Midbrain (tissue), 1 donor: Measurements from ENCODE around the gene TUB.
A peak's percentile ranks its signal among the peaks of the same experiment; 100 is the strongest.

Experiments used
- DNase-seq: peaks from one replicate; lab custom pipeline; 2025; lab: John Stamatoyannopoulos, UW

Gene TUB

GRCh38 chr11:8080674-8081590 is at the start of gene TUB:
Gene TUB (plus strand): TSS chr11:8081211. CDS start chr11:8081511, 300 bp downstream.
- peak; percentile 29 for DNase-seq

DNA sequence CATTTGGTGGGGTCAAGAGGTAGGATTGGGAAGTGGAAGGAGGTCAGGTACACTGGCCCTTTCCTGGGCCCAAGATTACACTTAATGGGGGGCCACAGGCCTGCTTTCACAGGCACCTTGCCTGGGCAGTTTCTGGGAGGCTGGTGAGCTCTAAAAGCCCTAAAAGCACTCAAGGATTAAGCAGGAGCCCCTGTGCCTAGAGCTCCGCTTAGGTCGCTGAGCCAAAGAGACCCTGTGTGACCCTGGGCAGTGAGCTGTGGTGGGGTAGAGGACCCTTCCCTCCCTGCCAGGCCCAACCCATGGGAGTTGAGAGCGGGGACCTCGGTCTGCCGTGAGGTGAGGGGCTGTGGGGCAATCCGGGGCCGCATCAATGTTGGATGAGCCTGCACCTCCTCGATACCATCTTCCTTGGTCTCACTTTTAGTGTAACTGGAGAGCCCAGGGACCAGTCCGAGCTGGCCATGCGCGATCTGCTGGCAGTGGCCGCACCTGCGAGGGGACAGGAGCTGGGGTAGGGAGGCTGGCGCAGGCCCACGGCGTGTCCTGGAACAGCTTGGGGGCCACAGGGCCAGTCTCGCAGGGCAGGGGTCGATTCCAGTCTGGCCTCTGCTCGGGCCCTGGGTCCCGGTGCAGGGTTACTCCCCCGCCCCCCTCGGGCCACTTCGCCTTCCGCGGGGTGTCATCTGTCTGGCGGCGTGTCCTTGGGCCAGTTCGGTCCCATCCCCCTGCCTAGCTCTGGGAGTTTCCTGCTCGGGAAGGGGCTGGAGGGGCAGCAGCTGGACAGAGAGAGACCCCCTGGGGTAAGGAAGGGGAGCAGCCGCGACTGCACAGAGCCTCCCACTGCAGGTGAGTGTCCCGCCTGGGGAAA is 49.5 kb upstream of the TUB start:
- no peak for DNase-seq

GRCh38 chr11:8032122-8032521 is 48.9 kb upstream of the TUB start:
- DNase-seq: no peak

DNA sequence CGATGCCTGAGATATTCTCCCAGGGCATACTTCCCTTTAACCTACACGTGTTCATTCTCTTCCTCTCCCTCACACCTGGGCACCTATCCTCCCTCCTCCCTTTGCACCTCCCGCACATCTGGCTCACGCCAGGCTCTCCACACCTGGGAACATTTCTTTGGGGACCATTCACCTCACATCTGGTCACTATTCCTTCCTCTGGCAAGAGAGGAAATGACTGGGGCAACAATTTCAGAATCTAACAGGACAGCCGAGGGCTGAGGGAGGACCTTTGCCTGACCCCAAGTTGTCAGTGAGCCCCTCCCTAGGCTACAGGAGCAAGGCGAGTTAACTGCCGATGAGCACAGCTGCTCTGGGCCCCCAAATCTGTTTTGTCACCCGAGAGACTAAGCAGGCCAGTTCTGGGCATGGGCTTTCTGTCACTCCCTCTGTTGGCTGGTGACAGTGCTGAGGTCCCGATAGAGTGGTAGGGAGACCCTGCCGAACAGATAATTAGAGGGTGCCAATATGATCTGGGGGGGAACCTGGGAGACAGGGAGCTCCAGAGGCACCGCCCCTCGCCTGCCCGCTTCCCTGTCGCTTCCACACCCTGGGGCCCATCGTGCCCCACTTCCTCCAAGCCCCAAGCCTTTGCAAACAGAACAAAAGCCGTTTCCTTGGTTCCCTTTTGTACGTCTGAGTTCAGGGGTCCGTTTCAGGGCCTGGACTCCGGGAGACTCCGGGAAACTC is 48.3 kb upstream of the TUB start:
- DNase-seq: no peak

- peak; percentile 74 for DNase-seq
These were observed 47.5 kb upstream of the TUB start for GRCh38 chr11:8033305-8034105.

DNA sequence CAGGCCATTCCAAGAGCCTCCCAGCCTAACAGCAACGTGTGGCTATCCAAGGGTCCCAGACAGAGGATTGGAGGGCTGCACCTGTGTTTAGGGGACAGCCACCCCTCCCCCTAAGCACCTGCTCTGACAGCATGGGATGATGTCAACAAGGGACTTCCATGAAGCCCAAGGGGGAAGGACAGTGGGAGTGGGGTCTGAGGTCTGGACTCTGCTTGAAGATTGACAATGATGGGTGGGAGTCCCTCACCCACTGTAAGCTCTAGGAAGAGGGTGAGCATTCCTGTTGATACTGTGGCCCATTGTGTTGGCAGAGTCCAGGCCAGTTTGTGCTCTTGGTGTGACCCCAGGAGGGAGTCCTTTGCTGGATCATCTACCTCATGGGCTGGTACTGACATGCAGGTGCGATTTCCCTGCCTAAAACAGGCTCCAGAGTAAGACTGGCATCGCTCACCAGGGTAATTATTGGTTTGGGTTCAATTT is 46.9 kb upstream of the TUB start:
- no peak for DNase-seq

DNA sequence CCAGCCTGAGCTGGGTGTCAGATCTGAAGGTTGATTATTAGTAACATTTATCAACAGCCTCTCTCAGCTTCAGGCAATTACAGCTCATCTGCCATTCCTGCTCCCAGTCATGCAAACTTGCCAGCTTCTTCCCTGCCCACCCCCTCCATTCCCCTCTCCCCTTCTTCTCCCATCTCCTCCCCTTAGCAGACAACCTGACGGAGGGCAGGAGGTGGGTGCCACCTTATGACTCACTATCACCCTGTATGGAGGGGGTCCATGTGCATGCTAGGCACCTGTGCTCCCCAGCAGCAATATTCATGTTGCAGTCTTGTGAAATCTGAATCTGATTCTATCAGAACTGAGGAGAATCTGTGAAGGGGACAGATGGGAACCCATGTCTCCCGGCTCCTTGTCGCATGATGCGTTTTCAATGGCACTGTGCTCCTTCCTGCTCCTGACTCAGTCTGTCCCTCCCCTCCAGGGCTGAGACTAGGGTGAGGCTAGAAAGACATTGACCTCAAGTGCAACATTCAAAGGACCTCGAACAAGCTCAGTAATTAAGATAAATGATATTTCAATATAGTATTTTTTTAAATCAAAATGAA is 46.3 kb upstream of the TUB start:
- DNase-seq: no peak

- no peak for DNase-seq
These were observed 45.7 kb upstream of the TUB start for GRCh38 chr11:8035200-8035855.

DNA sequence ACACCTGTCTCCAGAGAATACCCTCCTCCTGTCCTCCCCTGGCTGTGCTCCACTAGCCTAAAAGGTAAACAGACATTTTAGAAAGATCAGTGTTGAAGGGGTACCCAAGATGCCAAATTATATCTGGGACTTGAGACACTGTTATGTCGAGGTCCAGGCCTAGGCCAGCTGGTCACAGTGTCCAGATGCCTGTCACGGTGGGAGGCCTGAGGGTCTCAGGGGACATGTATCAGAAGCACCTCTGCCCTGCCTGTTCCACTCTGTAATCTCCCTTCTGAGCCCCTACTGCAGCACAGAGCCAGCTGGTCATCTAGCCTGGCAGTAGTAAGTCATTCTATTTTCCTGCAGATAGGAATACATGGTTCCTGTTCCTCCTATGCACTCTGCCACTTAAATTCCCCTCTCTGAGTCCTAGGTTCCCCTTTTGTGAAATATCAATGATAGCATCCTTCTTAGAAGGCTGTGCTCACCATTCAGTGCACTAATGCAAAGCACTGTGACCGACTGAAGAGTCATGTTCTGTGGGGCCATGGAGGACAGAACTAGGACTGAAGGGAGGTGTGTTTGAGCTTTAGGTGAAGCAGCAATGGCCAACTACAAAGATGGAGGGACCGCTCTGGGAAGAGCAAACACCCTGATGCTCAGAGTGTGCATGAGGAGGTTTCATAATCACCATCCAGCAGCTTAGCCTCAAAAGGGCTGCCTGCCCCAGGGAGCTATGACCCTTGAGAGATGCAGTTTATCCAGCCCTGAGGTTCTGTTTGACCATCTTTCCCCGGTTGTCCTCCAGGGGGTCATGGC is 44.8 kb upstream of the TUB start:
- no peak for DNase-seq

DNA sequence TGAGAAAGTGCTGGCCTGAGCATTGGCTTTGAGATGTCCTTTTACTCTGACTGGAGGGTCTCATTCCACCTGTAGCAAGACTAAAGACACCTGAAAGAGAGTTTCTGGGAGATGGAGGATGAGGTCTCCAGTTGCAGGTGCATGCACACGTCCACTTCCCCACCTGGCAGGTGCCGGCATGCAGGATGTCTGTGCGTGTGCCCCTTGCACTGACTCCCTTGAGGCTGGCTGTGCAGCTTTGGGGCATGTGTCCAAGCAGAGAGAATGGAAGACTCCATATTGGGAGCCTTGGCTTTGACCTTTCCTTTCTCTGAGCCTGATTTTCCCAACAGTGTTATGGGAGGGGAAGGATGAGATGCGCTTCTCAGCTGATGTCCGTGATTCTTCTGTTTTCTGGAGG is 44.0 kb upstream of the TUB start:
- DNase-seq: no peak

DNA sequence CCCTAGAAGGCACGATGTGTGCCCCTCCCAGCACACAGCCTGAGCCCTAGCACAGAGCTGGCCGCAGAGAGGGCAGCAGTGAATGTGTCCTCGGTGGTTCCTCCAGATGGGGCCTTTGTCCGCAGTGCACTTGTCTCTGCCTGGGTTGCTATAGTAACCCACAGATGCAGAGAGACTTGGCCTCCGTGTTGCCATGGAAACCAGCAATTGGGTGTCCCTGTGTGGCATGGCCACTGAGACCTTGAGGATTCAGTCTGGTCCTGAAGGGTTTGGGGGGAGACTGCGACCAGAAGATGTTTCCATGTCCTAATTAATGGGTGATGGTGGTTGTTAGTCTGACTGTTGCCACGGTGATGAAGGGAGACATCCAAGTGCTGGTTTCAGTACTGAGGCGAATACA is 42.6 kb upstream of the TUB start:
- peak; percentile 32 for DNase-seq

DNA sequence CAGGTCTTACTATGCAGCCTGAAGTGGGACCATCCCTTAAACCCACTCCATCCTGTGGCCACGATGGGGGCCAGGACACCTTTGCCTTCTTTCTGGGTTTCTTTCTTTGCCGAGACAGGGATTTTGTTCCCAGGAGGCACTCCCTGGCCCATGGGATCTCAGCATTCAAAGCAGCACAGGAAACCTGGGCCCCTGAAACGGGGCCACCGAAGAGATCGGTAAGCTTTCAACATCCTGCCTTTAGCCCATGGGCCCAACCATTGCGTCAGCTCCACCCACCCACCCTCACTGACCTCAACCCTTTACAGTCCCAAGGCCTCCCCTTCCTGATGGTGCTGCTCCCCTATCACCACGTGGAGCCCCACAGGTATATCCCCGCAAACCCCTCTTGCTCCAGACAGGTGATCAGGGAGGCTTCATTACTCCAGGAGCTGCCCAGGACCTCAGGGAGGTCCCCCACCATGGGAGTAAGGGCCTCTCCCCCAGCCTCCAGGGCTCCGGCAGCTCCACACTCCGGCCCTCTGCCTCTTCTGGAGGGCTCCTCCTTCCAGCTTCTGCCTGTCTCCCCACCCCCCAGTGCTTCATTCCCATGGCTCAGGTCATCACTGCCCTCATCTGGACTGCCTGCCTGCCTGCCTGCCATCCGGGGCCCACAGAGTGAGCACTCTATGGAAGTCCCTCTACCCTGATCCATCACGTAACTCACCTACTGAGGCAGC is 42.0 kb upstream of the TUB start:
- no peak for DNase-seq

- DNase-seq: no peak
These were observed 41.3 kb upstream of the TUB start for GRCh38 chr11:8039530-8040260.

- DNase-seq: no peak
These were observed 40.6 kb upstream of the TUB start for GRCh38 chr11:8040261-8040920.

GRCh38 chr11:8040921-8041285 is 40.1 kb upstream of the TUB start:
- no peak for DNase-seq

GRCh38 chr11:8041576-8041975 is 39.4 kb upstream of the TUB start:
- no peak for DNase-seq

DNA sequence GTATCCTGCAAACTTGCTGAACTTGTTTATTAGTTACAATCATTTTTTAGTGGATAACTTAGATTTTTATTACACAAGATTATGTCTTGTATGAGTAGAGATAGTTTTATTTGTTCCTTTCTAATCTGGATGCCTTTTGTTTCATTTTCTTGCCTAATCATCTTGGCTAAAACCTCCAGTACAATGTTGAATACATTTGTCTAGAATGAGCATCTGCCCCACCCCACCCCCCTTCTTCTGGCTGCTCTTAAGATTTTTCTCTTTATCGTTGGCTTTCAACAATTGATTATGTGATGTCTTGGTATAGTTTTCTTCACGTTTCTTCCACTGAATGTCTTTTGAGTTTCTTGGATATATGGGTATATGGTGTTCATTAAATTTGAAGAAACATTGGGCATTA is 37.3 kb upstream of the TUB start:
- DNase-seq: no peak

DNA sequence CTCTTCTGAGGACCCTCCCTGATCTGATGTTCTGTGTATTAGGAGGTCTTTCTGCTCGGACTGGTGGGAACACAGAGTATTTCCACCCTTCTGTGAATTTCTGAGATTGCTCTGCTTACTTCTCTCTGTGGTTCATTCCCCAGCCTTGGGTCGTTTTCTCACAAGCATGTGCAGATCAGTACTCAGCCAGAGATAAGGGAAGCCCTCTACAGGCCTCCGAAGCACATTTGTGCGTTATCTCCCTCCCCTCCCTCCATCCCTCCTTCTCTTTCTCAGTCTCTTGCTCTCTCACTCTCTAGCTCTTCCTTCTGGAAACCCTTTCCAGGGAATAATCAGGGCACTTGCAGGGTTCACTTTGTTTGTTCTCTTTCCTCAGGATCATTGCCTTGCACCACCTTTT is 35.2 kb upstream of the TUB start:
- no peak for DNase-seq
